DMS114 treated with DMSO at 0.1 percent for 48 hours (cell line): ENCODE results near the gene CDKL1.
"Not testable (repeated sequence)": the region's sequence is repeated elsewhere in the genome, so short reads cannot be mapped to it uniquely, and the experiment has no call there.

ENCODE experiments used
- DNase-seq: peaks from one replicate; lab custom pipeline; 2025; ENCODE audit not compliant: unreplicated experiment; lab: John Stamatoyannopoulos, UW

Gene CDKL1

GRCh38 chr14:50388256-50388931 is 8.3 kb downstream of the CDKL1 start:
- DNase-seq = no peak

- DNase-seq = no peak
Measured at GRCh38 chr14:50387548-50387947, 9.1 kb downstream of the CDKL1 start.

- DNase-seq = no peak
Measured at GRCh38 chr14:50383618-50384225, 13.0 kb downstream of the CDKL1 start.

- no peak for DNase-seq
Measured at GRCh38 chr14:50381823-50382287, 14.8 kb downstream of the CDKL1 start.

- DNase-seq = no peak
Measured at GRCh38 chr14:50381008-50381407, 15.7 kb downstream of the CDKL1 start.

- DNase-seq = no peak
Measured at GRCh38 chr14:50380455-50380854, 16.2 kb downstream of the CDKL1 start.

GRCh38 chr14:50379563-50379962 is 17.1 kb downstream of the CDKL1 start:
- no peak for DNase-seq

- no peak for DNase-seq
Measured at GRCh38 chr14:50377550-50378085, 19.1 kb downstream of the CDKL1 start.

GRCh38 chr14:50375760-50376159 is 20.9 kb downstream of the CDKL1 start:
- no peak for DNase-seq

GRCh38 chr14:50373959-50374358 is 22.7 kb downstream of the CDKL1 start:
- DNase-seq = no peak

GRCh38 chr14:50371546-50371945 is 25.1 kb downstream of the CDKL1 start:
- no peak for DNase-seq

- no peak for DNase-seq
Measured at GRCh38 chr14:50366589-50366988, 30.1 kb downstream of the CDKL1 start.

- no peak for DNase-seq
Measured at GRCh38 chr14:50366115-50366514, 30.6 kb downstream of the CDKL1 start.

- not testable (repeated sequence) for DNase-seq
Measured at GRCh38 chr14:50365572-50365971, 31.1 kb downstream of the CDKL1 start.

GRCh38 chr14:50364792-50365191 is 31.9 kb downstream of the CDKL1 start:
- DNase-seq = no peak

- DNase-seq = no peak
Measured at GRCh38 chr14:50363714-50364111, 33.0 kb downstream of the CDKL1 start.

GRCh38 chr14:50362764-50363713 is 33.6 kb downstream of the CDKL1 start:
- no peak for DNase-seq

GRCh38 chr14:50361473-50362403 is 34.9 kb downstream of the CDKL1 start:
- not testable (repeated sequence) for DNase-seq

- no peak for DNase-seq
Measured at GRCh38 chr14:50360851-50361250, 35.8 kb downstream of the CDKL1 start.

GRCh38 chr14:50360093-50360492 is 36.6 kb downstream of the CDKL1 start:
- DNase-seq = no peak
